HG02943 (cell line): ENCODE results near the gene MALRD1.

Source experiments
- ATAC-seq: cut with Tn5 transposase; IDR thresholded peaks from one replicate; pipeline ENCODE4 v1.9.1; 2021; ENCODE audit warnings: mild to moderate bottlenecking, low read depth, moderate library complexity; ENCODE audit not compliant: unreplicated experiment

The MALRD1 gene

GRCh38 chr10:19626156-19626555, 577.6 kb downstream of the MALRD1 start:
- no peak for ATAC-seq

DNA sequence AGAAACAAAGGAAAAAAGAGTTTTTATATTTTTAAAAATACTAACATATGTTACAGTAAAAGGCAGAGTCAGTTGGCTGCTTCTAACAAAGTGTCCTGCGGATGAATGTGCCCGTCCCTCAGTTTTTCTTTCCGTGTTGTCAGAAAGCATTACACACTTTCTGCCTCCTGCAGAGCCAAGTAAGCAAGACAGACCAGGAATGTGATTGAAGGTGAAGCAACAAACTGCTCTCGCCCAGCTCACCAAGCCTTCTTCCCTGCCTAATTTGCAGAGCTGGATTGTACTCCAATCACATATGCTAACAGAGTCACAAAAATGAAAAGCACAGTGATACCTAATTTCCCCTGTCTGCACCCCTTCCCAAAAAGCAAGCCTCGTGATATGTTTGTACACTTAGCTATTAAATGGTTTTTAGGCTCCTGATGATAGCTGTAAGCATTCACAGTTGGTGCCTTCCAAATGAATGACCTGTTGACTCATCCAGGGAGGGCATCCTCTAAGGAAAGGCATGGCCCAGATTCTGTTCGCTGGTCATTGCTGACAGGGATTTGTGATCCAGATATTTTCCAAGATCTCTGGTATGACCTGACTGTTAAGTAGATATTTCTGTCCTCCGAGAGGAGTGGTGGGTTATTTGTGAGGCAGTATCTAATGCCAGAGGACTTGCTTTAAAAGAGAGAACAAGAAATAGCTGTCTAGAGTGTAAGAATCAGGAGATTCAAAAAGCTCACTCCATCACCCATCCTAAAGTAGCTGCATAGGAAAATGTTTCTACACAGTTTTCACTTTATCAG, 580.4 kb downstream of the MALRD1 start:
- ATAC-seq, result no peak

GRCh38 chr10:19629567-19629966, 581.0 kb downstream of the MALRD1 start:
- no peak for ATAC-seq

DNA sequence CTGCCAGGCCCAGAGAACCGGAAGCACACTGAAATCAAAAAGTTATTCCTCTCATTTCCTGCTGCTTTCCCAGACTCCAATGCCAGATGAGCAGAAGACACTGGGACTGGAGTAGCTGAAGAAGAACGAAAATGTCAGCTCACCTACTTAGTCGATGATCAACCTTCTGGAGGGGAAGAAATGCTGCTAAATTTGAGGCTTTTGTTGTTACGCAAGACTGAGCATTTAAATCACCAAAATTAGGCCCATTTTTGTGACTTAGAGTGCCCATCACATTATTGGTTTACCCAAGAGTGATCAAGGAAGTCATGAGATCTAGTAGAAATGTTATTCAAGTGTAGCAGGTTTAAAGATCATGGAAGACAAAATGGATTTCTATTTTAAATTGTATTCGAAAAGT, 585.6 kb downstream of the MALRD1 start:
- ATAC-seq, result no peak

GRCh38 chr10:19638182-19638895, 589.7 kb downstream of the MALRD1 start:
- ATAC-seq, result no peak

DNA sequence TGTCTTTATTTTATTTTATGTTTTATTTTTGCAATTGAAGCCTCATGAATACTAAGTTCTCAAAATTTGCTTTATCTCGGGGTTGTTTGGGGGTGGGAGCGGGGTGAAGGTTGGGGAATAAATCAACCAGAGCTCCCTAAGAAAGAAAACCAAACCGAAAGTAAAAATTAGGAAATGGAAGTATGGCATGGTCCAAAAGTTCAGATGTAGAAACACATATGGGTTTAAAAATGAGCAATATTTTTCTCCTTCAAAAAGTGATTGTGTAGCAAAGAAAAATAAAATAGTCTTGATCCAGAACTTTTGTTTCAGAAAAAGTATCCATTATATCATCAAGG, 590.3 kb downstream of the MALRD1 start:
- no peak for ATAC-seq

- ATAC-seq, result no peak
These were observed 592.1 kb downstream of the MALRD1 start for GRCh38 chr10:19640566-19641263.

GRCh38 chr10:19651549-19651948, 602.9 kb downstream of the MALRD1 start:
- ATAC-seq, result no peak

DNA sequence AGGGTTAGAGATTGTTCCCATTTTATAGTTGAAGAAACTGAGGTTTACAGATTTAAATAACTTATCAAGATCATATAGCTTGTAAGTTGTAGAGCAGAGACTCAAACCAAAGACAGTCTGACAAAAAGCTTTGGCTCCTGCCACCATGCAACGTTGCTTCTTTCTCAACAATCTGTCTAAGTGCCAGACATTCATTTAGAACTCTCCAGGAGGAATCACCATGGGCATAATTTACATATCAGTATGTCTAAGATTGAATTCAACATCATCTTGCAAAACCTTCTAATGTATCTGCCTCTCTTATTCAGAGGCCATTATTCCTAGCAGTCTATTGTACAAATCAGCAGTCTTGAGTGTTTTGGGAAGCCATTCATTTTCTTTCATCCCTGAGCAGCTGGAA, 604.1 kb downstream of the MALRD1 start:
- no peak for ATAC-seq

DNA sequence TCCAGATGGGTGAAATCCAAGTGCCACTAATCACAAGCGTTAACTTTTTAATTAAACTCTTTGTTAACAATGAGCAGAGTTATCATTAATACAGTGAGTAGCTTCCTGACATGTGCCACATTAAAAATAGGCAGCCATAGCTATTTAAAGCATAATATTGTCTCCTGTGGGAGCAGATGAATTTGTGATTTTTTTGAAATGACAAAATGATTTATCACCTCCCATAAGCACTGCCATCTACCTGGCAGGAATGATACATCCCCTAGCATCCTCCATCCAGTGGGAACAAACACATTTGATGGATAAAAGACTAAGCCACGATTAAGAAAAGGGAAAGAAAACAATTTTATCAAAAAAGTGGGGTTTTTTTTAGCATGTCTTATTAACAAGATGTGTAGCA, 605.3 kb downstream of the MALRD1 start:
- ATAC-seq, result no peak

DNA sequence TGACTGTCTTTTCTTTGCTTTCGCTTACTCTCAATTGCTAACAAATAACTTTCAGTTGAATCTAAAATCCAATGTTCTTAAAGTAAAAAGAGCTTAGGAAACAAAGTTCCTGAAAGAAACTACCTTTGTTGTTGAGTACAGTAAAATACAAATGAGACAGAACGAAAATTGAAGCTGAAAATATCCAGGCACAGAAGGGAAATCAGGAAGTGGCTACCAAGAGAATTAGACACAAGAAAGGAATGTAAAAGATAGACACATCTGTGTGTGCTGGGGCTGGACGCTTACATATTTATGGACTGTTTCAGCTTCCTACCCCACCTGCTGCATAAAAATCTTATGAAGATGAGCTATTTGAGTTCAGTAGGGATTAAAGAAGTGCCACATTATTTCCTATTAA, 606.0 kb downstream of the MALRD1 start:
- no peak for ATAC-seq

- no peak for ATAC-seq
These were observed 607.9 kb downstream of the MALRD1 start for GRCh38 chr10:19656420-19657042.

DNA sequence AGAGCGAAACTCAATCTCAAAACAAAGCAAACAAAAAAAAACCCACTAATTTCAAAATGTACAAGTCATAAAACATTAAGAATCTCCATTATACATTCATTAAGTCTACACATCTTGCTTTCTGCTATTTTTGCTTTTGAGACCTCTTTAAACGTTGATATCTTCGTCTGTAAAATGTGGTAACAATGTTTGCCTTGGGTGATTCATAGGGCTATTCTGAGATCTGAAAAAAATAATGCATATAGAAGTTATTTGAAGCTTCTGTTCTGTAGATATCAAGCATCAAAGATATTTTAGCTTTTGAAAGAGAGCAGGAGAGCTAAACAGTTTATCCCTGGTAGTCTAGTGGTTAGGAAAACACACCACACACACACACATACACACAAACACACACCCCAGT, 609.5 kb downstream of the MALRD1 start:
- ATAC-seq, result no peak

DNA sequence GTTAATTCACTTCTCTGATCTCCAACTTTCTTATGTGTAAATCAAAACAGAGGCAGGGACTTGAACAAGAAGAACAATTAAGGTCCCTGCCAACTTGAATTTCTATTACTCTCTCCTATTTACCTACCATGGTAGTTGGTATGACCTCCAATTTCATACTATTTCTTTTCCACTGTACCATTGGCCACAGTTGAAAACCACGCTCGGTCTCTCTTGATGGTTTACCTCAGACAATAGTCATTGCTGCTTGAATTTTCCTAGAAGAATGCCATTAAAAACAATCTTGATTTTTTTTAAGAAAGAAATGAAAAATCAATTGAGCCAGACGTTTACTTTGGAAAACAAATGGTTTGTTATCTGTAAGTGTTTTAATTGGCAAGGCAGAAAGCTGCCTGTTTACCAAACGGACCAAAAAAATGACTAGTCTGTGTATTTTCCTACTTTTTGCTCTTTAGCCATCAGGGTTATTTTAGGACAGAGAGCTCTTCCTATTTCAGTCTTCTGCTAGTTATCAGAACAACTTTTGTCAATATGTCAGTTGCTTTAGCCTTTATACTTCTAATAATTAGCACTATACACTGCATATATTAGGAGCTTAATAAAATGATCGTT, 610.1 kb downstream of the MALRD1 start:
- no peak for ATAC-seq

DNA sequence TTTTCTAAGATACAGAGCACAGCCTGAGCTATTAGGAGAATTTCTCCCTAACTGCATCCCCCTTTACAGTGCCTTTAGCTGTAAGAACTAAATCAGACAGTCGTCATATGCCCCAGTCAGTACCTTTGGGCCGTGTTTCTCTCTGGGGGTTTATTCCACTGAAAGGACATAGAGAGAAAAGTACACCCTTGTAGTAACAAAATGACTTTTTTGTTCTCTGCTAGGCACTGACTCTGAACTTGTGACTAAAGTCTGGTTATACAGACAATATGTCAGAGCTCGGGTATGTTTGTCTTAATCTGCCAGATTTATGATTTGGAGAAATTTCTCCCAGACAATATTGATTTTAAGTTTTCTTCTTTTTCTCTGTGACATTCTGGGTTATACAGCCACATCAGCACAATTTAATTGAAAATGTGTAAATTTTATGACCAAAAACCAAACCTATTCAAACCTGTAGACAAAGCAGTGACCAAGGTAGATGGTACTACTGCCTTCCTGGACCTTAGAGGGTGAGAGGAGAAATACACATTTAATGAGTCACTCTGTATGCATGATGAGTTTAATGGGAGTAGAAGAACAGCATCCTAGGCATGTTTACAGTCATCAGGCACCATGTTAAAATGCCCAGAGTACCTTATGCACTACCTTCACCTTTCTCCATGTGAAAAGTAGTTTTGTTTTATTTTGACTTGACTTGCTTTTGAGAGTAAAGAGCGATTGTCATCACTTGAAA, 611.5 kb downstream of the MALRD1 start:
- no peak for ATAC-seq

- no peak for ATAC-seq
These were observed 614.7 kb downstream of the MALRD1 start for GRCh38 chr10:19663344-19663743.

DNA sequence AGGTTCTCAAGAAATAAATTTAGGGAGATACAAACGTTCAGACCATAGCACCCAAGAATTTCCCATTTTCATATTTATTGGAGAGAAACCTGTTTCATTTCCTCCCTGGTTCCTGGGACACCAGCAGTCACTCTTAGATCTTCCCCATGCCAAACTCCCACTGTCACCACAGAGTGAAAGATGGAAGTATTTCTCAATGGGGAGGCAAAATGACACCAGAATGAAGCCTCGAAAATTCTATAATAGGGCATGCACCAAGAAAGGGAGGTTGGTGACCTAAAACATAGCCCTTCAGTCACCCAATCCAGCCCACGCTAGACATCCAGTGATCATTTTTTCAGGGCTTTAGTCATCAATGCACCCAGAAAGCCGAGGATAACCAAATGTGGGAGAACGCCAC, 619.5 kb downstream of the MALRD1 start:
- ATAC-seq, result no peak

DNA sequence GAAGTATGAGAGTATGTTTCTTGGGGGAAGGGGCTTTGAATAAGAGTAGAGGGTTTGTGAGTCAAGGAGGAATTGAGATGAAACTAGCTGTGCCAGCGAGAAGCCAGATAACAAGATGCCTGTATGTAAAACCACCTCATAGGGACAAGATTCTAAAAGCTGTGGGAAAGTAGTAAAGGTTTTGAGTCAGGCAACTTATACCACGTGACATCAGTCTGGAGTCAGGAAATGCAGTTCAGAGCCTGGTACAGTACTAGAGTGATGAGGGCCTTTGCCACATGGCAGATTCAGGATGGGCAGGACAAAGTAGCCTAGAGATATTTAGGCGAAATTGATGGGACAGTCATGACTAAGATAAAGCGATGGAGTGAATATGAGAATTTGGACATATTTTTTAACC, 627.5 kb downstream of the MALRD1 start:
- ATAC-seq, result no peak

GRCh38 chr10:19683356-19683755, 634.8 kb downstream of the MALRD1 start:
- no peak for ATAC-seq

GRCh38 chr10:19683960-19684359, 635.4 kb downstream of the MALRD1 start:
- ATAC-seq, result no peak
